Duodenal mucosa (tissue), 2 donors: ENCODE measurements around the gene PANK4.
A peak's percentile ranks its signal among the peaks of the same experiment; 100 is the strongest.
"Not testable (repeated sequence)": the region's sequence is repeated elsewhere in the genome, so short reads cannot be mapped to it uniquely, and the experiment has no call there.

ENCODE experiments used
- H3K27ac ChIP-seq: one replicate; pipeline ENCODE4 v1.7.0; 2013; ENCODE audit warnings: low read depth, low read length
- H3K27me3 ChIP-seq, 2 donors: one replicate each; pipeline ENCODE4 v1.7.0; 2013; ENCODE audit warnings: low read length in 2 of 2, control low read depth in 1 of 2; ENCODE audit not compliant: insufficient read depth in 2 of 2, control insufficient read depth in 1 of 2
- H3K36me3 ChIP-seq, 2 donors: one replicate each; pipeline ENCODE4 v1.7.0; 2013; ENCODE audit warnings: low read length in 2 of 2, control low read depth in 1 of 2; ENCODE audit not compliant: insufficient read depth in 2 of 2, control insufficient read depth in 1 of 2
- H3K4me1 ChIP-seq, 2 donors: one replicate each; pipeline ENCODE4 v1.7.0; 2013; ENCODE audit warnings: low read length in 2 of 2, control low read depth in 1 of 2; ENCODE audit not compliant: insufficient read depth in 2 of 2, control insufficient read depth in 1 of 2
- H3K4me3 ChIP-seq, 2 donors: one replicate each; pipeline ENCODE4 v1.7.0; 2013; ENCODE audit warnings: low read length in 2 of 2, low read depth in 1 of 2
- H3K9ac ChIP-seq, 2 donors: one replicate each; pipeline ENCODE4 v1.7.0; 2013; ENCODE audit warnings: low read length in 2 of 2, low read depth in 1 of 2
- H3K9me3 ChIP-seq, 2 donors: one replicate each; pipeline ENCODE4 v1.7.0; 2013; ENCODE audit warnings: low read length in 2 of 2, control low read depth in 1 of 2; ENCODE audit not compliant: control insufficient read depth in 1 of 2

The PANK4 gene

DNA sequence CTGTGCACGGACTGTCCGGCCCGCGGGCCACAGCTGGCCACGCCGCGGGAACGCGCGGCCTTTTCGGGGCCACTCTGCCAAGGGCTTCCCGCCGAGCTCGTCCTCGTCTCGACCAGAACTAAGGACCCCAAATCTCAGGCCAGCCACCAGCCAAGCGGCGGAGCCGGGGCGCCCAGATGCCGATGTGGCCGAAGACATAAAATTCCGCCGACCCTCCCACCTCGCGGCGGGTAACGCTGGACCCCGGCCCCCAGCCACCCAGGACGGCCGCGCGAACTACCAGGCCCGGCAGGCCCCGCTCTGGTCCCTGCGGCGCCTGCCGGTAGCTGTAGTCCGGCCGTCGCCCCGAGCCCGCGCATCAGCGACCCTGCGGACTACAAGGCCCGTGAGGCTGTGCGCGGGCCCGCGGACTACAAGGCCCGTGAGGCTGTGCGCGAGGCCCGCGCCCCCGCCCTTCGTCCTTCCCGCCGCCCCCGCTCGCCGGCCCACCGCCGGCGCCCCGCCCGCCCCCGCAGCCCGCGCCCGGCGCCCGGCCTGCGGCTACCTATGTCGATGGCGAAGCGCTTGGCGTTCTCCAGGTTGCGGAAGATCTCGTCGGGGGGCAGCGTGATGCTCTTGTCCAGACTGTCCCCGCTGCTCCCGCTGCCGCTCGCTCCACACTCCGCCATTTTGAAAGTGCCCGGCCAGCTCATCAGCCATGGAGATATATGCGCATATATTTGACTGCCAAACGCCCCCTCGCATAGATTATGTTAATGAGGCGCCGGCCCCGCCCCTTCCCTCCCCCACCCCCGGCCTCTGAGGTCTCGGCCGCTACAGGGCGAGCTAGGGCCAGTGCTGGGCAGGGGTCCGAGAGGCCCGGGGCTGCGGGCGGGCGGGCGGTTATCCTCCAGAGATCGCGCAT, at the start of gene PANK4:
Gene PANK4, minus strand, starts transcription at position 677 of the 904 bp plus-strand sequence. Its CDS starts 9 bp downstream, at position 668.
- peak within 1 kb of the TSS; percentile 32 for H3K27ac ChIP-seq
- H3K4me1 ChIP-seq, result peaks cover 42 to 45% of the 10 kb centered on the region in 2 donors

DNA sequence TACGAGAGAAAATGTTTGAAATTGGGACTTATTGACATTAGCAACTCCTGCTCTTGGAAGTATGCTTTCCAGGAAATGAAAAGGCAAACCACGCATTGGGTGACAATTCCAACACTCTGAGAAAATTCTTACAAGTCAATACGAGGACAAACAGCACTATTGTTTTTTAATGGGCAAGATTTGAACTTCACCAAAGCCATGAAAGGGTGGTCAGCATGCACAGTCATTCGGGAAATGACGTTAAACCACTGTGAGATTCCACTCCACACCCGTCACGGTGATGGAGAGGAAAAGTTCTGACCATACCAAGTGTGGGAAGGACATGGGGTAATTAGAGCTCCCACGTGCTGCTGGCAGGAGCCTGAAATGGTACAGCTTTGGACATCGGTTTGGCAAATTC, 48.0 kb upstream of the PANK4 start:
- Histone ChIP-seq H3K9me3 (peaks cover 7 to 9% of the 10 kb centered on the region in 2 donors), H3K9ac (no peak overlapping the region), H3K27me3 (no peaks in the 10 kb centered on the region), H3K36me3 (no peaks in the 10 kb centered on the region), H3K4me1 (peaks cover 28 to 35% of the 10 kb centered on the region in 2 donors), H3K27ac (no peak overlapping the region), H3K4me3 (no peak overlapping the region)

More for the DNA sequence above, at the start of gene PANK4:
- Histone ChIP-seq H3K9me3 (no peaks in the 10 kb centered on the region), H3K27me3 (peaks cover 9 to 17% of the 10 kb centered on the region in 2 donors), H3K4me3 (peak within 1 kb of the TSS; percentile 77 to 86), H3K36me3 (peaks cover 0 to 4% of the 10 kb centered on the region in 2 donors), H3K9ac (peak within 1 kb of the TSS; percentile 77 to 82)

DNA sequence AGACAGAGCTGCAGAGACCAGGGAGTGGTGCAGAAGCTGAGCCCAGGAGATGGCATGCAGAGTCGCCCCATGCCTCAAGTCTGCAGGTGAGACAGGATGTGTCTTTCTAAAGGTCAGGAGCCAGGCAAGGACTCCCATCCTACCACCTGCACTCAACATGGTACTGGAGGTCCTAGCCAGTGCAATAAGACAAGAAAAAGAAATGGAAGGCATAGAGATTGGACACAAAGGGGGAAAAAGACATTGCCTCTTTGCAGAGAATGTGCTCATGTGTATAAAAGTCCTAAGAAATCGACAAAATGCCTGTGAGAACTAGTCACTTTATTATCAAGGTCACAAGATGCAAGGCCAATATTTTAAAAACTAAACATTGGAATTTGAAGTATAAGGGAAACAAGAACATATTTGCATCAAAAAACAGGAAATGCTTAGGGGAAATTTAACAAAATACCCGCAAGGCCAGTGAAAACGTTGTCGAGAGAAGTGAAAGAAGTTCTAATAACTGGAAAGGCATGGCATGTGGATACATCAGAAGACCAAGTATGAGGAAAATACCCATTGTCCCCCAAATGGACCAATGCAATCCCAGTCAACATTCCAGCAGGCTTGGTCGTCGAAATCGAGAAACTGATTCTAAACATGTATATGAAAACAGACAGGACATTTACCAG, 47.0 kb upstream of the PANK4 start:
- Histone ChIP-seq H3K27ac (no peak overlapping the region), H3K9ac (no peak overlapping the region), H3K27me3 (no peaks in the 10 kb centered on the region), H3K9me3 (peaks cover 7 to 9% of the 10 kb centered on the region in 2 donors), H3K36me3 (no peaks in the 10 kb centered on the region), H3K4me1 (peaks cover 22 to 29% of the 10 kb centered on the region in 2 donors), H3K4me3 (no peak overlapping the region)

DNA sequence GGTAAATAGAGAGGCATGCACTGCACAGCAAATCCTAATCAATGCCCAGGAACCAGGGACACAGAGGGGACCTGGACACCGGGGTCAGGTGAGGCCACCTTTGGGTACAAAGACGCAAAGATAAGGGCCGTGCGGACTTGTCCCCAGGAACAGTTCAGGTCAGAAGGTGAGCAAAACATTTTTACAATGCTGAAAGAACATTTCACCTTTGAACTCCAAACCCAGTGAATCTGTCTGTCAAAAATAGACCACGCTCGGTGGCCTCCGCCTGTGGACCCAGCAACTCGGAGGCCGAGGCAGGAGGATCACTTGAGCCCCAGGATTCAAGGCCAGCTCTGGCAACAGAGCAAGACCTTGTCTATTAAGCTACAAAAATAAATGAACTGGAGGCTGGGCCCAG, 45.0 kb upstream of the PANK4 start:
- Histone ChIP-seq H3K36me3 (no peaks in the 10 kb centered on the region), H3K4me3 (no peak overlapping the region), H3K27me3 (no peaks in the 10 kb centered on the region), H3K27ac (no peak overlapping the region), H3K4me1 (peaks cover 11 to 13% of the 10 kb centered on the region in 2 donors), H3K9ac (no peak overlapping the region), H3K9me3 (peaks cover 7 to 9% of the 10 kb centered on the region in 2 donors)

DNA sequence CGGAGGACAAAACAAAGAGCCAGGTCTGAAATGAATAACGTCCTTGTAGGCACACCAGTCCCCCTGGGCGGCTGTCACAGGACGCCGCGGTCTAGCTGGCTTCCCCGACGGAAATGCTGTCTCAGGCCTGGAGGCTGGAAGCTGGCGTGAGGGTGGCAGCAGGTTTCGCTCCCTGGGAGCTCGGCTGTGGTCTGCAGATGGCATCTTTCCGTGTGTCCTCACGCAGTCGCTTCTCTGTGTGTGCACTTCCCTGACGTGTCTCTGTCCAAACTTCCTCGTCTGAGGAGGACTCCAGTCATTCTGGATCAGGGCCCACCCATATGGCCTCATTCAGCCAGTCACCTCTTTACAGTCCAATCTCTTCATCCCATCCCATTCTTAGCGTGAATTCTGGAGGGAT, 43.9 kb upstream of the PANK4 start:
- H3K4me3 ChIP-seq, result no peak overlapping the region
- peaks cover 7 to 9% of the 10 kb centered on the region in 2 donors for H3K9me3 ChIP-seq
- H3K27ac ChIP-seq, result no peak overlapping the region
- no peak overlapping the region for H3K9ac ChIP-seq
- no peaks in the 10 kb centered on the region for H3K27me3 ChIP-seq
- no peaks in the 10 kb centered on the region for H3K36me3 ChIP-seq
- H3K4me1 ChIP-seq, result peaks cover 3 to 5% of the 10 kb centered on the region in 2 donors

DNA sequence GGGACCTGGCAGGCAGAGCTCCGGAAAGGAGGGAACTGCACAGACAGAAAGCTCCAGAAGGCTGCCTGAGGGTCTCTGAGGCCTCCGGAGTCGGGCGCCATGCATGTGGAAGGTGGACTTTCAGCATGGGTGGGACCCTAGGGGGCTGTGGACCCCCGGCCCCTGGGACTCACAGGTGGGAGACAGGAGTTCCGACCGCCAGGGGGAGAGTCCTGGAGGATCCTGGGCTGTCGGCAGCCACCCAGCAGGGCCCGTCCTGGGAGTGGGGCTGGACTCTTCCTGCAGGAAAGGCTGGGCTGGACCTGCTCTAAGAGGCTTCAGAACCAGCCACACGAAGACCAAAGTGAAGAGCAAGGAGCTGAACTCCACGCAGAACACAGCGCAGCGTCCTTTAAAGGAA, 43.3 kb upstream of the PANK4 start:
- H3K9me3 ChIP-seq, H3K27me3 ChIP-seq, H3K36me3 ChIP-seq, H3K4me3 ChIP-seq, H3K4me1 ChIP-seq, H3K9ac ChIP-seq, H3K27ac ChIP-seq: not testable (repeated sequence)

DNA sequence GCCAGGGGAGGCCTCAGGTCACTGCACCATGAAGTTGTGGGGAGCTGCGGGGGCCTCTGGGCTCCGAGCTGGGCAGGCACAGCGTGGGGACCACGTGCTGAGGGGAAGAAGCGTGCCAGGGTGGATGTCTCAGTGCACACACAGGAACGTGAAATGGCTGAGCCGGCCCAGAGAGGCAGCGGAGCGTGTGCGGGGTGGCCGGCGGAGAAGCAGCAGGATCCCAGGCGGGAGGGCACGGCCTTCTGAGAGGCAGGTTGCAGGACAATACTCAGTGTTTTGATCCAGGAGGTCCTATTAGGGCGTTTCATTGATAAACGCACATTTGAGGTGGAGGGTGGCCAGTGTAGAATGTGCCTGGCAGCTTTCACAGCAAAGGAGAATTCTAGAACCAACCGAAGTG, 42.7 kb upstream of the PANK4 start:
- Histone ChIP-seq H3K4me1 (peaks cover 8 to 10% of the 10 kb centered on the region in 2 donors), H3K27ac (no peak overlapping the region), H3K9me3 (peaks cover 7 to 9% of the 10 kb centered on the region in 2 donors), H3K4me3 (no peak overlapping the region), H3K36me3 (no peaks in the 10 kb centered on the region), H3K27me3 (no peaks in the 10 kb centered on the region), H3K9ac (no peak overlapping the region)

DNA sequence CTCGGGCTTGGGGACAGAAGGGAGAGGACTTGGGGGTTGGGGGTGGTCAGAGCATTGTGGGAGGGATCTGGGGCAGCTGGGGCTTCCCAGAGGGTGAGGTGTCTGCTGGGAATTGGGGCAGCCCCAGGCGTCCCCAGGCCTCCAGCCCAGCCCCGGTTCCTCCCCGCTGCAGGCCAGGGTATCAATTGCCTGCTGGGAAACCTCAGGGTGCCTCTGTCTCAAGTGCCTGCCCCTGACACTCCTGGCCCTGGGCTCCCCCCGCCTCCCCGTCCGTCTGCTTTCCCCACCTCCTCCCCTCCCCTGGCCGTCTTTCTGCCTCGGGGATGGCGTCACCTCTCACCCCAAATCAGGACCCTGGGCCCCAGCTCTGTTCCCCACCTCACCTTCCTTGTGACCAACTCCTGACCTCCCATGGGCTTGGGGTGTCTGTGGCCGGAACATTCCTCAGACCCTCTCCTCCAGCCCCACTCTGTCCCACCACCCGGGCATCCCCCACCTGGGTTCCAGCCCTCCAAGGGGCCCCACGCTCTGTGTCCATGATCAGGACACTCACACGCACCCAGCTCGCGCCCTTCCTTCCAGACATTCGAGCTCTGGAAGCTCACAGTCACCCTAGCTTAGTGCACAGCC, 41.9 kb upstream of the PANK4 start:
- H3K27me3 ChIP-seq, H3K27ac ChIP-seq, H3K9me3 ChIP-seq, H3K9ac ChIP-seq, H3K36me3 ChIP-seq, H3K4me3 ChIP-seq, H3K4me1 ChIP-seq: not testable (repeated sequence)

DNA sequence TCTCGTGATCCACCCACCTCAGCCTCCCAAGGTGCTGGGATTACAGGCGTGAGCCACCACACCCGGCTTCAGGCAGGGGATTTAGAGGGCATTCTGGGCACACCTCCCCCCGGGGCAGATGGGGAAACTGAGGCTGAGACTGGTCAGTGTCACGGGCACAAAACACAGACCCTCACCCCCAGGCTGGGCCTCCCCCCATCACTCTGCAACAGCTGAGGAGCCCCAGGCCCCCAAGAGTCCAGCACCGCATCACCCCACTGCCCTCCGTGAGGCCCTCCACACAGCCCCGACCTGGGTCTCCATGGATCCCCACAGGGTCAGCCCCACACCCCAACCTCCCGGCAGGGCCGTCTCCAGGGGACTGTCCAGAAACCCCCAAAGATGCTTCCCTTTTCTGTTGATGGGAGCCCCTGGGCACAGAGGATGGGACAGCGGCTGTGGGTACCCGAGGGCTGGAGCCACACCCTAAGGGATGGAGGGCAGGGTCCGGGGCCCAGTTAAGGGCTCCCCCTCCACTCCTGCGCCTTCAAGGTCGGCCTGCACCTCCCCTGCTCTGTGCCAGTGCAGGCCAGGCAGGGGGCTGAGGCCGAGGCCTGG, 40.8 kb upstream of the PANK4 start:
- no peak overlapping the region for H3K27ac ChIP-seq
- H3K27me3 ChIP-seq, result no peaks in the 10 kb centered on the region
- H3K4me1 ChIP-seq, result peaks cover 8 to 10% of the 10 kb centered on the region in 2 donors
- H3K36me3 ChIP-seq, result peaks cover 7 to 10% of the 10 kb centered on the region in 2 donors
- no peak overlapping the region for H3K4me3 ChIP-seq
- H3K9ac ChIP-seq, result no peak overlapping the region
- H3K9me3 ChIP-seq, result no peaks in the 10 kb centered on the region
